ENCODE measurements around the gene CDYL.

The CDYL gene

GRCh38 chr6:4940416-4940815 is 164.2 kb downstream of the CDYL start:
- no peak for DNase-seq

GRCh38 chr6:4941782-4942672 is 165.8 kb downstream of the CDYL start:
- peak; percentile 60 for DNase-seq

- no peak for DNase-seq
Measured at GRCh38 chr6:4942673-4943009, 166.4 kb downstream of the CDYL start.

GRCh38 chr6:4943716-4944115 is 167.5 kb downstream of the CDYL start:
- DNase-seq = no peak

GRCh38 chr6:4944325-4944724 is 168.1 kb downstream of the CDYL start:
- no peak for DNase-seq

GRCh38 chr6:4946521-4946920 is 170.3 kb downstream of the CDYL start:
- DNase-seq = no peak

- DNase-seq = no peak
Measured at GRCh38 chr6:4947716-4948115, 171.5 kb downstream of the CDYL start.

GRCh38 chr6:4948781-4949450 is 172.7 kb downstream of the CDYL start:
- DNase-seq = no peak

GRCh38 chr6:4950076-4950475 is 173.9 kb downstream of the CDYL start:
- DNase-seq = no peak

GRCh38 chr6:4950836-4951533 is 174.8 kb downstream of the CDYL start:
- DNase-seq = no peak

- DNase-seq = no peak
Measured at GRCh38 chr6:4953440-4953839, 177.2 kb downstream of the CDYL start.

GRCh38 chr6:4956625-4957024 is 180.4 kb downstream of the CDYL start:
- DNase-seq = no peak

- DNase-seq = no peak
Measured at GRCh38 chr6:4957521-4958231, 181.5 kb downstream of the CDYL start.

- DNase-seq = no peak
Measured at GRCh38 chr6:4958624-4959023, 182.4 kb downstream of the CDYL start.

GRCh38 chr6:4961322-4962168 is 185.3 kb downstream of the CDYL start:
- no peak for DNase-seq

- DNase-seq = no peak
Measured at GRCh38 chr6:4962905-4963304, 186.7 kb downstream of the CDYL start.

- DNase-seq = no peak
Measured at GRCh38 chr6:4964675-4965561, 188.7 kb downstream of the CDYL start.

GRCh38 chr6:4965562-4966389 is 189.6 kb downstream of the CDYL start:
- no peak for DNase-seq

GRCh38 chr6:4967301-4968030 is 191.3 kb downstream of the CDYL start:
- no peak for DNase-seq

Measured in activated naive CD4-positive, alpha-beta T cell treated with Interleukin-2 at 50 U/mL for 16 hours (primary cell).